GM12878 (cell line): Measurements from ENCODE around the gene FBXL16. TPM values are rescaled to one million over a fixed set of nuclear protein-coding genes. Genes with fewer than 3 reads are reported as not detected.

Experiments used
- BACH1 ChIP-seq: fragments of 450-650 bp; IDR thresholded peaks from 2 replicates; pipeline ENCODE4 v1.6.1; 2017; ENCODE audit warnings: mild to moderate bottlenecking, borderline replicate concordance
- BHLHE40 ChIP-seq, 2 experiments: fragments of 450-650 bp in 1 of 2; IDR thresholded peaks; 2 replicates each; pipeline ENCODE4 v1.6.1; 2011 to 2017; ENCODE audit warnings: low read depth in 2 of 2, borderline replicate concordance in 1 of 2, improper control_type of control experiment in 1 of 2, low read length in 1 of 2, mild to moderate bottlenecking in 1 of 2
- CEBPB ChIP-seq, 2 experiments: fragments of 150-350 bp in 1 of 2; IDR thresholded peaks; 2 replicates each; pipeline ENCODE4 v1.6.1; 2012 to 2014; ENCODE audit warnings: low read depth in 2 of 2, low read length in 2 of 2, borderline replicate concordance in 1 of 2, inconsistent platforms in 1 of 2
- CEBPZ ChIP-seq: fragments of 150-350 bp; IDR thresholded peaks from 2 replicates; pipeline ENCODE4 v1.6.1; 2016; ENCODE audit warnings: low read depth, low read length
- E2F8 ChIP-seq: fragments of 450-650 bp; IDR thresholded peaks from 2 replicates; pipeline ENCODE4 v1.6.1; 2018; ENCODE audit warnings: mild to moderate bottlenecking, low read depth, moderate library complexity; ENCODE audit not compliant: partially characterized antibody
- ELK1 ChIP-seq: IDR thresholded peaks from 2 replicates; pipeline ENCODE4 v1.6.1; 2012; ENCODE audit warnings: low read depth, low read length, improper control_type of control experiment
- FOS ChIP-seq: IDR thresholded peaks from 3 replicates; pipeline ENCODE4 v1.6.1; 2011; ENCODE audit warnings: borderline replicate concordance; ENCODE audit not compliant: insufficient read length; ENCODE audit errors: extremely low read depth
- GABPA ChIP-seq: IDR thresholded peaks from 2 replicates; pipeline ENCODE4 v1.6.1; 2014; ENCODE audit warnings: antibody characterized with exemption, low read depth, mild to moderate bottlenecking, inconsistent platforms
- IRF5 ChIP-seq: fragments of 450-650 bp; IDR thresholded peaks from 2 replicates; pipeline ENCODE4 v1.6.1; 2017; ENCODE audit warnings: borderline replicate concordance
- MTA3 ChIP-seq: IDR thresholded peaks from 2 replicates; pipeline ENCODE4 v1.6.1; 2012; ENCODE audit warnings: low read length, inconsistent platforms, borderline replicate concordance
- POU2F2 ChIP-seq: IDR thresholded peaks from 3 replicates; pipeline ENCODE4 v1.6.1; 2011; ENCODE audit warnings: low read depth, mild to moderate bottlenecking, low read length, borderline replicate concordance
- RCOR1 ChIP-seq: conservative IDR thresholded peaks from 2 replicates; pipeline ENCODE4 v1.6.1; 2012; ENCODE audit warnings: low read depth, low read length, improper control_type of control experiment
- ZBTB4 ChIP-seq: fragments of 450-650 bp; formaldehyde crosslinking; IDR thresholded peaks from 2 replicates; pipeline ENCODE4 v1.4.0; 2022; ENCODE audit warnings: mild to moderate bottlenecking, moderate library complexity
- polyA plus RNA-seq, 11 experiments: library from polyadenylated mRNA; depleted of rRNA in 4 of 11; unstranded in 6 of 11; stranded (reverse) in 5 of 11; fragments of >200 nt; fragmentation: Nextera tagmentation in 4 of 11; fragmentation: Illumina TruSeq in 1 of 11; extraction: Ambion mirVana in 4 of 11; extraction: Trizol in 1 of 11; gene quantifications; 1 replicate in 1 of 11; 2 replicates in 10 of 11; pipeline versions ENCODE4 v1.2.1 to v1.2.3, GENCODE V29; 2011 to 2016; ENCODE audit warnings: inconsistent platforms in 2 of 11, missing spikeins in 2 of 11, low read depth in 1 of 11
- total RNA-seq, 4 experiments: library from RNA; depleted of rRNA in 3 of 4; stranded (reverse); fragments of >200 nt in 3 of 4; fragmentation: Illumina TruSeq in 1 of 4; extraction: Trizol in 1 of 4; gene quantifications; 2 replicates each; pipeline versions ENCODE4 v1.2.1 to v1.2.3, GENCODE V29; 2013 to 2021

FBXL16 gene
- total and polyA plus RNA-seq, 10 of the 15 experiments (the other 5 are each of a cell fraction or from before 2014, with no cell fraction given): 0.13 to 1.4 (median 0.24) TPM

- TF ChIP-seq FOS (no peak), RCOR1 (no peak), E2F8 (no peak), CEBPB (IDR thresholded peaks at IDR 0.05; ENCODE audit: borderline replicate concordance in 1 of 2, low read depth in 2 of 2, low read length in 2 of 2) (no peak), GABPA (no peak), BACH1 (no peak), ZBTB4 (no peak), BHLHE40 (IDR thresholded peaks at IDR 0.05; ENCODE audit: borderline replicate concordance in 1 of 2, low read depth in 2 of 2, low read length in 1 of 2) (peak; percentile 92 to 96), IRF5 (no peak), CEBPZ (no peak), MTA3 (no peak), ELK1 (no peak), POU2F2 (peak; percentile 54; the same call in 1 of the 3 replicates)
Observed at GRCh38 chr16:660459-661183, 45.0 kb downstream of the FBXL16 start (continued).
